GM21367 (cell line): Measurements from ENCODE around the gene EFCAB6.
"Not testable (repeated sequence)": the region's sequence is repeated elsewhere in the genome, so short reads cannot be mapped to it uniquely, and the experiment has no call there.

Experiments used
- ATAC-seq: cut with Tn5 transposase; IDR thresholded peaks from one replicate; pipeline ENCODE4 v1.9.1; 2021; ENCODE audit not compliant: unreplicated experiment

EFCAB6 gene

GRCh38 chr22:43723816-43724215, 88.3 kb downstream of the EFCAB6 start:
- no peak for ATAC-seq

- ATAC-seq, result no peak
Observed at GRCh38 chr22:43722444-43722843, 89.7 kb downstream of the EFCAB6 start.

GRCh38 chr22:43720716-43721115, 91.4 kb downstream of the EFCAB6 start:
- no peak for ATAC-seq

GRCh38 chr22:43714104-43714503, 98.0 kb downstream of the EFCAB6 start:
- ATAC-seq, result no peak

- no peak for ATAC-seq
Observed at GRCh38 chr22:43711681-43712080, 100.4 kb downstream of the EFCAB6 start.

GRCh38 chr22:43707648-43708047, 104.5 kb downstream of the EFCAB6 start:
- no peak for ATAC-seq

- no peak for ATAC-seq
Observed at GRCh38 chr22:43706571-43707328, 105.4 kb downstream of the EFCAB6 start.

GRCh38 chr22:43706151-43706550, 106.0 kb downstream of the EFCAB6 start:
- no peak for ATAC-seq

GRCh38 chr22:43704051-43704450, 108.1 kb downstream of the EFCAB6 start:
- ATAC-seq, result no peak

GRCh38 chr22:43698403-43698802, 113.7 kb downstream of the EFCAB6 start:
- no peak for ATAC-seq

GRCh38 chr22:43697894-43698293, 114.2 kb downstream of the EFCAB6 start:
- no peak for ATAC-seq

GRCh38 chr22:43693249-43693648, 118.9 kb downstream of the EFCAB6 start:
- ATAC-seq, result no peak

GRCh38 chr22:43689356-43689755, 122.7 kb downstream of the EFCAB6 start:
- no peak for ATAC-seq

GRCh38 chr22:43682851-43683250, 129.3 kb downstream of the EFCAB6 start:
- no peak for ATAC-seq

GRCh38 chr22:43681731-43682360, 130.3 kb downstream of the EFCAB6 start:
- no peak for ATAC-seq

- ATAC-seq, result no peak
Observed at GRCh38 chr22:43670513-43670912, 141.6 kb downstream of the EFCAB6 start.

GRCh38 chr22:43669190-43669589, 142.9 kb downstream of the EFCAB6 start:
- ATAC-seq, result no peak

GRCh38 chr22:43667656-43668055, 144.4 kb downstream of the EFCAB6 start:
- ATAC-seq, result no peak

GRCh38 chr22:43666457-43666856, 145.6 kb downstream of the EFCAB6 start:
- no peak for ATAC-seq

- no peak for ATAC-seq
Observed at GRCh38 chr22:43658823-43659222, 153.3 kb downstream of the EFCAB6 start.

GRCh38 chr22:43656581-43656980, 155.5 kb downstream of the EFCAB6 start:
- ATAC-seq, result not testable (repeated sequence)

- ATAC-seq, result no peak
Observed at GRCh38 chr22:43654271-43654670, 157.8 kb downstream of the EFCAB6 start.

GRCh38 chr22:43652845-43653244, 159.3 kb downstream of the EFCAB6 start:
- ATAC-seq, result no peak
